GM23338 (cell line): ENCODE results near the gene NMNAT1. TPM values are rescaled to one million over a fixed set of nuclear protein-coding genes. Genes with fewer than 3 reads are reported as not detected.

Source experiments
- ATAC-seq: fragments of 200-7000 bp; cut with Tn5 transposase; 3 replicates; pipeline ENCODE4 v1.9.1; 2020
- DNase-seq: peaks from one replicate; pipeline ENCODE4 v3.0.0-alpha.2; 2015; ENCODE audit warnings: low spot score
- H2AFZ ChIP-seq: fragments of 200-600 bp; sonication (generic); 2 replicates; pipeline ENCODE4 v1.8.0; 2016; ENCODE audit warnings: antibody characterized with exemption, mild to moderate bottlenecking, moderate library complexity
- H3F3A ChIP-seq: fragments of 200-600 bp; sonication (generic); replicated peaks from 2 replicates; pipeline ENCODE4 v1.8.0; 2017; ENCODE audit warnings: antibody characterized with exemption, mixed run types, low read depth
- H3K27ac ChIP-seq: fragments of 200-600 bp; sonication (generic); 2 replicates; pipeline ENCODE4 v1.6.1; 2016; ENCODE audit warnings: low read depth
- H3K27me3 ChIP-seq: fragments of 200-600 bp; sonication (generic); 2 replicates; pipeline ENCODE4 v1.8.0; 2016; ENCODE audit warnings: mild to moderate bottlenecking, mixed run types, moderate library complexity; ENCODE audit not compliant: insufficient read depth
- H3K36me3 ChIP-seq: fragments of 200-600 bp; sonication (generic); 2 replicates; pipeline ENCODE4 v1.8.0; 2016; ENCODE audit warnings: mild to moderate bottlenecking; ENCODE audit not compliant: insufficient read depth
- H3K4me1 ChIP-seq: fragments of 200-600 bp; sonication (generic); 2 replicates; pipeline ENCODE4 v1.8.0; 2016; ENCODE audit warnings: mild to moderate bottlenecking, moderate library complexity; ENCODE audit not compliant: insufficient read depth
- H3K4me2 ChIP-seq: fragments of 200-600 bp; sonication (generic); 2 replicates; pipeline ENCODE4 v1.7.1; 2017; ENCODE audit warnings: mixed run types
- H3K4me3 ChIP-seq: fragments of 200-600 bp; sonication (generic); 2 replicates; pipeline ENCODE4 v1.6.1; 2016; ENCODE audit warnings: mixed run types
- H3K79me2 ChIP-seq: fragments of 200-600 bp; sonication (generic); replicated peaks from 2 replicates; pipeline ENCODE4 v1.8.0; 2017; ENCODE audit warnings: mild to moderate bottlenecking; ENCODE audit not compliant: insufficient read depth
- H3K9me2 ChIP-seq: fragments of 200-600 bp; sonication (generic); 2 replicates; pipeline ENCODE4 v1.8.0; 2017; ENCODE audit not compliant: insufficient read depth
- H4K20me1 ChIP-seq: fragments of 200-600 bp; sonication (generic); replicated peaks from 2 replicates; pipeline ENCODE4 v1.8.0; 2017; ENCODE audit warnings: mild to moderate bottlenecking; ENCODE audit not compliant: insufficient read depth
- H3K27ac Mint-ChIP-seq: 2 replicates; pipeline ENCODE4 v1.8.0; 2020; ENCODE audit warnings: inconsistent platforms, mild to moderate bottlenecking, moderate library complexity, mixed read lengths
- H3K27me3 Mint-ChIP-seq: 3 replicates; pipeline ENCODE4 v1.8.0; 2022; ENCODE audit warnings: low read depth, mild to moderate bottlenecking, moderate library complexity, mixed read lengths, inconsistent platforms; ENCODE audit not compliant: insufficient read depth, poor library complexity
- H3K36me3 Mint-ChIP-seq: 3 replicates; pipeline ENCODE4 v1.8.0; 2021; ENCODE audit warnings: low read depth, mild to moderate bottlenecking, inconsistent platforms, moderate library complexity, mixed read lengths
- H3K4me1 Mint-ChIP-seq: 3 replicates; pipeline ENCODE4 v1.8.0; 2020; ENCODE audit warnings: mild to moderate bottlenecking, inconsistent platforms, mixed read lengths
- H3K4me3 Mint-ChIP-seq: 3 replicates; pipeline ENCODE4 v1.8.0; 2021; ENCODE audit warnings: moderate library complexity, mild to moderate bottlenecking, inconsistent platforms, mixed read lengths
- H3K9me3 Mint-ChIP-seq: 3 replicates; pipeline ENCODE4 v1.8.0; 2020; ENCODE audit warnings: moderate library complexity, mild to moderate bottlenecking, inconsistent platforms, mixed read lengths
- CREB1 ChIP-seq: fragments of 250-450 bp; sonication (Bioruptor Pico); IDR thresholded peaks from 2 replicates; pipeline ENCODE4 v1.5.0; 2020; ENCODE audit warnings: low read depth, mild to moderate bottlenecking, moderate library complexity
- EZH2 ChIP-seq: fragments of 200-600 bp; sonication (generic); IDR thresholded peaks from one replicate; pipeline ENCODE4 v1.8.0; 2017; ENCODE audit warnings: antibody characterized with exemption, mild to moderate bottlenecking, low read depth; ENCODE audit not compliant: unreplicated experiment
- EZH2phosphoT487 ChIP-seq: fragments of 200-600 bp; sonication (generic); IDR thresholded peaks from one replicate; pipeline ENCODE4 v1.8.1; 2018; ENCODE audit warnings: antibody characterized with exemption; ENCODE audit not compliant: unreplicated experiment
- JUNB ChIP-seq: IDR thresholded peaks from one replicate; pipeline ENCODE4 v1.6.1; 2016; ENCODE audit warnings: antibody characterized with exemption; ENCODE audit not compliant: unreplicated experiment
- NANOG ChIP-seq: IDR thresholded peaks from 2 replicates; pipeline ENCODE4 v1.6.1; 2016; ENCODE audit warnings: antibody characterized with exemption, borderline replicate concordance
- POLR2AphosphoS5 ChIP-seq: IDR thresholded peaks from 2 replicates; pipeline ENCODE4 v1.6.1; 2016; ENCODE audit warnings: antibody characterized with exemption, low read depth
- STAT1 ChIP-seq: IDR thresholded peaks from one replicate; pipeline ENCODE4 v1.6.1; 2016; ENCODE audit warnings: antibody characterized with exemption; ENCODE audit not compliant: unreplicated experiment
- ZNF114 ChIP-seq: fragments of 250-450 bp; sonication (Bioruptor Pico); IDR thresholded peaks from 2 replicates; pipeline ENCODE4 v1.5.0; 2020; ENCODE audit warnings: mild to moderate bottlenecking, moderate library complexity
- ZNF331 ChIP-seq: fragments of 250-450 bp; sonication (Bioruptor Pico); IDR thresholded peaks from 2 replicates; pipeline ENCODE4 v1.5.0; 2020; ENCODE audit warnings: low read depth, mild to moderate bottlenecking, moderate library complexity
- polyA plus RNA-seq: library from polyadenylated mRNA; unstranded; fragments of >200 nt; fragmentation: Nextera tagmentation; extraction: Ambion mirVana; gene quantifications from 2 replicates; pipeline ENCODE4 v1.2.1, GENCODE V29; 2016
- total RNA-seq: library from RNA; depleted of rRNA; stranded (reverse); fragments of >200 nt; shearing (Covaris generic); gene quantifications from 2 replicates; pipeline ENCODE4 v1.2.3, GENCODE V29; 2014
- TF ChIP-seq, protein P1 (sequence below): fragments of 250-450 bp; sonication (Bioruptor Pico); IDR thresholded peaks from 2 replicates; pipeline ENCODE4 v1.5.0; 2020; ENCODE audit warnings: mild to moderate bottlenecking, moderate library complexity
- TF ChIP-seq, protein P2 (sequence below): IDR thresholded peaks from one replicate; pipeline ENCODE4 v1.6.1; 2018; ENCODE audit warnings: antibody characterized with exemption; ENCODE audit not compliant: unreplicated experiment
- TF ChIP-seq, protein P3 (sequence below), 2 experiments: fragments of 200-600 bp in 1 of 2; sonication (generic) in 1 of 2; conservative IDR thresholded peaks; 2 replicates each; pipeline versions ENCODE4 v1.5.1 to v1.6.1; 2016 to 2017; ENCODE audit warnings: antibody characterized with exemption in 2 of 2, low read depth in 2 of 2, mild to moderate bottlenecking in 2 of 2, moderate library complexity in 1 of 2
- TF ChIP-seq, protein P4 (sequence below): IDR thresholded peaks from 2 replicates; pipeline ENCODE4 v1.6.1; 2016; ENCODE audit warnings: antibody characterized with exemption

Gene NMNAT1
- total and polyA plus RNA-seq, 2 experiments from 2014 or later, result 2.5 to 3.9 TPM

DNA sequence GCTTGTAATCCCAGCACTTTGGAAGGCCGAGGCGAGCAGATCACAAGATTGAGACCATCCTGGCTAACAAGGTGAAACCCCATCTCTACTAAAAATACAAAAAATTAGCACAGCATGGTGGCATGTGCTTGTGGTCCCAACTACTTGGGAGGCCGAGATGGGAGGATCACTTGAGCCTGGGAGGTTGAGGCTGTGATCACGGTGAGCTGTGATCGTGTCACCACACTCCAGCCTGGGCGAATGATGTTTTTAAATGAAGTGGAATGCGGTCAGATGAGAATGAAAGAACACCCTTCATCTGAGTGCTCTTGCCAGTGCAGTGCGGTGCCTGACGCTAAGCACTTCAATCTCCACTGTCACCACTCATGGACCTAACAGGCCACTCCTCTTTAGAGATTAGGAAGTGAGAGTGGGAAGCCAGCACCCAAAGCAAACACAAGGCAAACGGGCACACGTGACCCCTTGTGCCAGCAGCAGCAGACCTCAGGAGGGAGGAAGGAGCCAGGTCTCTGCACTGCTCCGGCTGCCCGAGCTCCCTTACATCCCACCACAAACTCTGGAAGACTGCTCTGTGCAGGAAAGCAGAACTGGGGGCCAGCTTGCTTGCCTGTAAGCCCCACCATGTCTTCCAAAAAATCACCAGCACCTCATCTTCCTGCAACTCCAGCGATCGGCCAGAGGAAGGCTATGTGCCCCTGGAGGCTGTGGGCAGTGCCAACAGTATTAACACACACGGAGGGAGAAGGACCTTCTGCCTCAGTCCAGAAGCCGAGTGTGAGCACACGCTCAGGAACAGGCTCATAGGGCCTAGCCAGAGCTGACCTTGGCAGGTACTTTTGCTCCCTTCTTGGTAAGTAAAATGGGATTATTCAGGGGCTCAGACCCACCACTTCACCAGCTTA, 42.9 kb upstream of the NMNAT1 start:
- no peaks in the 10 kb centered on the region for H3K36me3 ChIP-seq
- no peak overlapping the region for H2AFZ ChIP-seq

More for the DNA sequence above, 42.9 kb upstream of the NMNAT1 start:
- peaks cover 33% of the 10 kb centered on the region for H3K79me2 ChIP-seq
- no peak overlapping the region for H3K4me3 ChIP-seq
- Mint-ChIP-seq H3K4me3 (no peak overlapping the region), H3K27me3 (no peaks in the 10 kb centered on the region), H3K36me3 (no peaks in the 10 kb centered on the region), H3K4me1 (peaks cover 7% of the 10 kb centered on the region; the same call in 2 of the 3 replicates), H3K9me3 (no peaks in the 10 kb centered on the region), H3K27ac (0 out of 2 replicates have a peak overlapping the region, but pooled peaks have one; percentile 23)
- H3K9me2 ChIP-seq, result no peaks in the 10 kb centered on the region
- peaks cover 10% of the 10 kb centered on the region for H4K20me1 ChIP-seq
- no peak overlapping the region for H3K4me2 ChIP-seq
- H3K27me3 ChIP-seq, result no peaks in the 10 kb centered on the region
- TF ChIP-seq POLR2AphosphoS5, result no peak
- TF ChIP-seq EZH2, result no peak
- TF ChIP-seq, protein P1, sequence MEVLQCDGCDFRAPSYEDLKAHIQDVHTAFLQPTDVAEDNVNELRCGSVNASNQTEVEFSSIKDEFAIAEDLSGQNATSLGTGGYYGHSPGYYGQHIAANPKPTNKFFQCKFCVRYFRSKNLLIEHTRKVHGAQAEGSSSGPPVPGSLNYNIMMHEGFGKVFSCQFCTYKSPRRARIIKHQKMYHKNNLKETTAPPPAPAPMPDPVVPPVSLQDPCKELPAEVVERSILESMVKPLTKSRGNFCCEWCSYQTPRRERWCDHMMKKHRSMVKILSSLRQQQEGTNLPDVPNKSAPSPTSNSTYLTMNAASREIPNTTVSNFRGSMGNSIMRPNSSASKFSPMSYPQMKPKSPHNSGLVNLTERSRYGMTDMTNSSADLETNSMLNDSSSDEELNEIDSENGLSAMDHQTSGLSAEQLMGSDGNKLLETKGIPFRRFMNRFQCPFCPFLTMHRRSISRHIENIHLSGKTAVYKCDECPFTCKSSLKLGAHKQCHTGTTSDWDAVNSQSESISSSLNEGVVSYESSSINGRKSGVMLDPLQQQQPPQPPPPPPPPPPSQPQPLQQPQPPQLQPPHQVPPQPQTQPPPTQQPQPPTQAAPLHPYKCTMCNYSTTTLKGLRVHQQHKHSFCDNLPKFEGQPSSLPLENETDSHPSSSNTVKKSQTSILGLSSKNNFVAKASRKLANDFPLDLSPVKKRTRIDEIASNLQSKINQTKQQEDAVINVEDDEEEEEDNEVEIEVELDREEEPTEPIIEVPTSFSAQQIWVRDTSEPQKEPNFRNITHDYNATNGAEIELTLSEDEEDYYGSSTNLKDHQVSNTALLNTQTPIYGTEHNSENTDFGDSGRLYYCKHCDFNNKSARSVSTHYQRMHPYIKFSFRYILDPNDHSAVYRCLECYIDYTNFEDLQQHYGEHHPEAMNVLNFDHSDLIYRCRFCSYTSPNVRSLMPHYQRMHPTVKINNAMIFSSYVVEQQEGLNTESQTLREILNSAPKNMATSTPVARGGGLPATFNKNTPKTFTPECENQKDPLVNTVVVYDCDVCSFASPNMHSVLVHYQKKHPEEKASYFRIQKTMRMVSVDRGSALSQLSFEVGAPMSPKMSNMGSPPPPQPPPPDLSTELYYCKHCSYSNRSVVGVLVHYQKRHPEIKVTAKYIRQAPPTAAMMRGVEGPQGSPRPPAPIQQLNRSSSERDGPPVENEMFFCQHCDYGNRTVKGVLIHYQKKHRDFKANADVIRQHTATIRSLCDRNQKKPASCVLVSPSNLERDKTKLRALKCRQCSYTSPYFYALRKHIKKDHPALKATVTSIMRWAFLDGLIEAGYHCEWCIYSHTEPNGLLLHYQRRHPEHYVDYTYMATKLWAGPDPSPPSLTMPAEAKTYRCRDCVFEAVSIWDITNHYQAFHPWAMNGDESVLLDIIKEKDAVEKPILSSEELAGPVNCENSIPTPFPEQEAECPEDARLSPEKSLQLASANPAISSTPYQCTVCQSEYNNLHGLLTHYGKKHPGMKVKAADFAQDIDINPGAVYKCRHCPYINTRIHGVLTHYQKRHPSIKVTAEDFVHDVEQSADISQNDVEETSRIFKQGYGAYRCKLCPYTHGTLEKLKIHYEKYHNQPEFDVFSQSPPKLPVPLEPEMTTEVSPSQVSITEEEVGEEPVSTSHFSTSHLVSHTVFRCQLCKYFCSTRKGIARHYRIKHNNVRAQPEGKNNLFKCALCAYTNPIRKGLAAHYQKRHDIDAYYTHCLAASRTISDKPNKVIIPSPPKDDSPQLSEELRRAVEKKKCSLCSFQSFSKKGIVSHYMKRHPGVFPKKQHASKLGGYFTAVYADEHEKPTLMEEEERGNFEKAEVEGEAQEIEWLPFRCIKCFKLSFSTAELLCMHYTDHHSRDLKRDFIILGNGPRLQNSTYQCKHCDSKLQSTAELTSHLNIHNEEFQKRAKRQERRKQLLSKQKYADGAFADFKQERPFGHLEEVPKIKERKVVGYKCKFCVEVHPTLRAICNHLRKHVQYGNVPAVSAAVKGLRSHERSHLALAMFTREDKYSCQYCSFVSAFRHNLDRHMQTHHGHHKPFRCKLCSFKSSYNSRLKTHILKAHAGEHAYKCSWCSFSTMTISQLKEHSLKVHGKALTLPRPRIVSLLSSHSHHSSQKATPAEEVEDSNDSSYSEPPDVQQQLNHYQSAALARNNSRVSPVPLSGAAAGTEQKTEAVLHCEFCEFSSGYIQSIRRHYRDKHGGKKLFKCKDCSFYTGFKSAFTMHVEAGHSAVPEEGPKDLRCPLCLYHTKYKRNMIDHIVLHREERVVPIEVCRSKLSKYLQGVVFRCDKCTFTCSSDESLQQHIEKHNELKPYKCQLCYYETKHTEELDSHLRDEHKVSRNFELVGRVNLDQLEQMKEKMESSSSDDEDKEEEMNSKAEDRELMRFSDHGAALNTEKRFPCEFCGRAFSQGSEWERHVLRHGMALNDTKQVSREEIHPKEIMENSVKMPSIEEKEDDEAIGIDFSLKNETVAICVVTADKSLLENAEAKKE (CRISPR knock-in tag), result no peak
- TF ChIP-seq JUNB, result no peak
- TF ChIP-seq ZNF114, result no peak
- TF ChIP-seq, protein P2, sequence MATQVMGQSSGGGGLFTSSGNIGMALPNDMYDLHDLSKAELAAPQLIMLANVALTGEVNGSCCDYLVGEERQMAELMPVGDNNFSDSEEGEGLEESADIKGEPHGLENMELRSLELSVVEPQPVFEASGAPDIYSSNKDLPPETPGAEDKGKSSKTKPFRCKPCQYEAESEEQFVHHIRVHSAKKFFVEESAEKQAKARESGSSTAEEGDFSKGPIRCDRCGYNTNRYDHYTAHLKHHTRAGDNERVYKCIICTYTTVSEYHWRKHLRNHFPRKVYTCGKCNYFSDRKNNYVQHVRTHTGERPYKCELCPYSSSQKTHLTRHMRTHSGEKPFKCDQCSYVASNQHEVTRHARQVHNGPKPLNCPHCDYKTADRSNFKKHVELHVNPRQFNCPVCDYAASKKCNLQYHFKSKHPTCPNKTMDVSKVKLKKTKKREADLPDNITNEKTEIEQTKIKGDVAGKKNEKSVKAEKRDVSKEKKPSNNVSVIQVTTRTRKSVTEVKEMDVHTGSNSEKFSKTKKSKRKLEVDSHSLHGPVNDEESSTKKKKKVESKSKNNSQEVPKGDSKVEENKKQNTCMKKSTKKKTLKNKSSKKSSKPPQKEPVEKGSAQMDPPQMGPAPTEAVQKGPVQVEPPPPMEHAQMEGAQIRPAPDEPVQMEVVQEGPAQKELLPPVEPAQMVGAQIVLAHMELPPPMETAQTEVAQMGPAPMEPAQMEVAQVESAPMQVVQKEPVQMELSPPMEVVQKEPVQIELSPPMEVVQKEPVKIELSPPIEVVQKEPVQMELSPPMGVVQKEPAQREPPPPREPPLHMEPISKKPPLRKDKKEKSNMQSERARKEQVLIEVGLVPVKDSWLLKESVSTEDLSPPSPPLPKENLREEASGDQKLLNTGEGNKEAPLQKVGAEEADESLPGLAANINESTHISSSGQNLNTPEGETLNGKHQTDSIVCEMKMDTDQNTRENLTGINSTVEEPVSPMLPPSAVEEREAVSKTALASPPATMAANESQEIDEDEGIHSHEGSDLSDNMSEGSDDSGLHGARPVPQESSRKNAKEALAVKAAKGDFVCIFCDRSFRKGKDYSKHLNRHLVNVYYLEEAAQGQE, result no peak
- TF ChIP-seq, protein P3, sequence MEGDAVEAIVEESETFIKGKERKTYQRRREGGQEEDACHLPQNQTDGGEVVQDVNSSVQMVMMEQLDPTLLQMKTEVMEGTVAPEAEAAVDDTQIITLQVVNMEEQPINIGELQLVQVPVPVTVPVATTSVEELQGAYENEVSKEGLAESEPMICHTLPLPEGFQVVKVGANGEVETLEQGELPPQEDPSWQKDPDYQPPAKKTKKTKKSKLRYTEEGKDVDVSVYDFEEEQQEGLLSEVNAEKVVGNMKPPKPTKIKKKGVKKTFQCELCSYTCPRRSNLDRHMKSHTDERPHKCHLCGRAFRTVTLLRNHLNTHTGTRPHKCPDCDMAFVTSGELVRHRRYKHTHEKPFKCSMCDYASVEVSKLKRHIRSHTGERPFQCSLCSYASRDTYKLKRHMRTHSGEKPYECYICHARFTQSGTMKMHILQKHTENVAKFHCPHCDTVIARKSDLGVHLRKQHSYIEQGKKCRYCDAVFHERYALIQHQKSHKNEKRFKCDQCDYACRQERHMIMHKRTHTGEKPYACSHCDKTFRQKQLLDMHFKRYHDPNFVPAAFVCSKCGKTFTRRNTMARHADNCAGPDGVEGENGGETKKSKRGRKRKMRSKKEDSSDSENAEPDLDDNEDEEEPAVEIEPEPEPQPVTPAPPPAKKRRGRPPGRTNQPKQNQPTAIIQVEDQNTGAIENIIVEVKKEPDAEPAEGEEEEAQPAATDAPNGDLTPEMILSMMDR (conservative IDR thresholded peaks at IDR 0.05; ENCODE audit: low read depth in 2 of 2), result no peak
- no peak for TF ChIP-seq ZNF331 (CRISPR knock-in tag)
- TF ChIP-seq EZH2phosphoT487, result no peak
- no peak for TF ChIP-seq CREB1 (CRISPR knock-in tag)
- no peak for TF ChIP-seq STAT1
- TF ChIP-seq, protein P4, sequence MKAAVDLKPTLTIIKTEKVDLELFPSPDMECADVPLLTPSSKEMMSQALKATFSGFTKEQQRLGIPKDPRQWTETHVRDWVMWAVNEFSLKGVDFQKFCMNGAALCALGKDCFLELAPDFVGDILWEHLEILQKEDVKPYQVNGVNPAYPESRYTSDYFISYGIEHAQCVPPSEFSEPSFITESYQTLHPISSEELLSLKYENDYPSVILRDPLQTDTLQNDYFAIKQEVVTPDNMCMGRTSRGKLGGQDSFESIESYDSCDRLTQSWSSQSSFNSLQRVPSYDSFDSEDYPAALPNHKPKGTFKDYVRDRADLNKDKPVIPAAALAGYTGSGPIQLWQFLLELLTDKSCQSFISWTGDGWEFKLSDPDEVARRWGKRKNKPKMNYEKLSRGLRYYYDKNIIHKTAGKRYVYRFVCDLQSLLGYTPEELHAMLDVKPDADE, result no peak
- TF ChIP-seq NANOG, result no peak
- DNase-seq (no peak), ATAC-seq (no peak; the same call in 2 of the 3 replicates)
- no peak overlapping the region for H3K27ac ChIP-seq
- no peaks in the 10 kb centered on the region for H3K4me1 ChIP-seq
- no peaks in the 10 kb centered on the region; the same call in 1 of the 2 replicates for H3F3A ChIP-seq
